ENCODE data around the gene SHANK2. TPM values are rescaled to one million over a fixed set of nuclear protein-coding genes. Genes with fewer than 3 reads are reported as not detected.

SHANK2 gene
- total RNA-seq, 1 donor: 2.5 TPM

GRCh38 chr11:71248251-71248570 lies 4.2 kb downstream of the SHANK2 start:
- H3K79me2 ChIP-seq (ENCODE audit: insufficient read depth, low read length): no peaks in the 10 kb centered on the region
- no peaks in the 10 kb centered on the region for H3K36me3 ChIP-seq (ENCODE audit: insufficient read depth, low read length)
- no peak for TF ChIP-seq CTCF (IDR thresholded peaks at IDR 0.05; ENCODE audit: extremely low read depth, low read depth, low read length)
- H3K4me2 ChIP-seq (ENCODE audit: insufficient read depth, low read length): no peak overlapping the region
- peak; percentile 46 for DNase-seq (ENCODE audit: insufficient read length, low spot score, missing footprints)
- H3K4me1 ChIP-seq (ENCODE audit: insufficient read depth, low read length): peaks cover 7% of the 10 kb centered on the region
- no peaks in the 10 kb centered on the region for H3K9me3 ChIP-seq (ENCODE audit: low read depth, low read length)
- H4K20me1 ChIP-seq (ENCODE audit: insufficient read depth, low read length): peaks cover 4% of the 10 kb centered on the region
- peaks cover 19% of the 10 kb centered on the region for H3K27me3 ChIP-seq (ENCODE audit: insufficient read depth, low read length)
- H2AFZ ChIP-seq (ENCODE audit: low read length): no peak overlapping the region
- no peak overlapping the region for H3K27ac ChIP-seq (ENCODE audit: low read depth, low read length)
- no peak overlapping the region for H3K4me3 ChIP-seq (ENCODE audit: insufficient read depth, low read length)

- H3K79me2 ChIP-seq (ENCODE audit: insufficient read depth, low read length): no peaks in the 10 kb centered on the region
- no peaks in the 10 kb centered on the region for H3K9me3 ChIP-seq (ENCODE audit: low read depth, low read length)
- no peak for TF ChIP-seq CTCF (IDR thresholded peaks at IDR 0.05; ENCODE audit: extremely low read depth, low read depth, low read length)
- no peak overlapping the region for H2AFZ ChIP-seq (ENCODE audit: low read length)
- H3K36me3 ChIP-seq (ENCODE audit: insufficient read depth, low read length): no peaks in the 10 kb centered on the region
- peaks cover 3% of the 10 kb centered on the region for H4K20me1 ChIP-seq (ENCODE audit: insufficient read depth, low read length)
- H3K27ac ChIP-seq (ENCODE audit: low read depth, low read length): no peak overlapping the region
- peaks cover 19% of the 10 kb centered on the region for H3K27me3 ChIP-seq (ENCODE audit: insufficient read depth, low read length)
- H3K4me3 ChIP-seq (ENCODE audit: insufficient read depth, low read length): no peak overlapping the region
- no peak overlapping the region for H3K4me2 ChIP-seq (ENCODE audit: insufficient read depth, low read length)
- DNase-seq (ENCODE audit: insufficient read length, low spot score, missing footprints): peak; percentile 55
- peaks cover 2% of the 10 kb centered on the region for H3K4me1 ChIP-seq (ENCODE audit: insufficient read depth, low read length)
Measured at GRCh38 chr11:71247551-71248250, 4.7 kb downstream of the SHANK2 start.

GRCh38 chr11:71246559-71246958 lies 5.8 kb downstream of the SHANK2 start:
- H3K4me1 ChIP-seq (ENCODE audit: insufficient read depth, low read length): peaks cover 4% of the 10 kb centered on the region
- H3K27ac ChIP-seq (ENCODE audit: low read depth, low read length): no peak overlapping the region
- no peaks in the 10 kb centered on the region for H3K36me3 ChIP-seq (ENCODE audit: insufficient read depth, low read length)
- no peak overlapping the region for H3K4me2 ChIP-seq (ENCODE audit: insufficient read depth, low read length)
- no peaks in the 10 kb centered on the region for H3K9me3 ChIP-seq (ENCODE audit: low read depth, low read length)
- no peak for DNase-seq (ENCODE audit: insufficient read length, low spot score, missing footprints)
- H2AFZ ChIP-seq (ENCODE audit: low read length): no peak overlapping the region
- TF ChIP-seq CTCF (IDR thresholded peaks at IDR 0.05; ENCODE audit: extremely low read depth, low read depth, low read length): no peak
- no peaks in the 10 kb centered on the region for H3K79me2 ChIP-seq (ENCODE audit: insufficient read depth, low read length)
- H3K4me3 ChIP-seq (ENCODE audit: insufficient read depth, low read length): no peak overlapping the region
- H3K27me3 ChIP-seq (ENCODE audit: insufficient read depth, low read length): peaks cover 14% of the 10 kb centered on the region
- peaks cover 3% of the 10 kb centered on the region for H4K20me1 ChIP-seq (ENCODE audit: insufficient read depth, low read length)

GRCh38 chr11:71245601-71246391 lies 6.6 kb downstream of the SHANK2 start:
- no peak for TF ChIP-seq CTCF (IDR thresholded peaks at IDR 0.05; ENCODE audit: extremely low read depth, low read depth, low read length)
- DNase-seq (ENCODE audit: insufficient read length, low spot score, missing footprints): no peak
- no peaks in the 10 kb centered on the region for H3K79me2 ChIP-seq (ENCODE audit: insufficient read depth, low read length)
- no peaks in the 10 kb centered on the region for H3K9me3 ChIP-seq (ENCODE audit: low read depth, low read length)
- no peak overlapping the region for H2AFZ ChIP-seq (ENCODE audit: low read length)
- H3K4me3 ChIP-seq (ENCODE audit: insufficient read depth, low read length): no peak overlapping the region
- H4K20me1 ChIP-seq (ENCODE audit: insufficient read depth, low read length): peaks cover 3% of the 10 kb centered on the region
- H3K4me2 ChIP-seq (ENCODE audit: insufficient read depth, low read length): no peak overlapping the region
- no peak overlapping the region for H3K27ac ChIP-seq (ENCODE audit: low read depth, low read length)
- peaks cover 10% of the 10 kb centered on the region for H3K4me1 ChIP-seq (ENCODE audit: insufficient read depth, low read length)
- peaks cover 9% of the 10 kb centered on the region for H3K27me3 ChIP-seq (ENCODE audit: insufficient read depth, low read length)
- no peaks in the 10 kb centered on the region for H3K36me3 ChIP-seq (ENCODE audit: insufficient read depth, low read length)
